ENCODE results near the gene EPB41L2. TPM values are rescaled to one million over a fixed set of nuclear protein-coding genes. Genes with fewer than 3 reads are reported as not detected.

The EPB41L2 gene
- total RNA-seq, 1 donor from 2014 or later: 61.6 TPM

- peaks cover 16% of the 10 kb centered on the region for H3K9me3 Mint-ChIP-seq (ENCODE audit: low read depth)
- no peaks in the 10 kb centered on the region for H3K4me1 Mint-ChIP-seq (ENCODE audit: low read depth)
- H3K36me3 Mint-ChIP-seq (ENCODE audit: insufficient read depth): peaks cover 16% of the 10 kb centered on the region
- no peak for DNase-seq (ENCODE audit: low spot score, unreplicated experiment)
- TF ChIP-seq CTCF (IDR thresholded peaks at IDR 0.05; ENCODE audit: unreplicated experiment): no peak
- no peaks in the 10 kb centered on the region for H3K27me3 Mint-ChIP-seq
- no peak overlapping the region for H3K27ac Mint-ChIP-seq
- H3K4me3 Mint-ChIP-seq (ENCODE audit: low read depth): no peak overlapping the region
Observed at GRCh38 chr6:131049608-131050007, 13.4 kb downstream of the EPB41L2 start.

GRCh38 chr6:131048933-131049515 is 14.0 kb downstream of the EPB41L2 start:
- Mint-ChIP-seq H3K27me3 (no peaks in the 10 kb centered on the region), H3K4me3 (ENCODE audit: low read depth) (no peak overlapping the region), H3K27ac (no peak overlapping the region), H3K9me3 (ENCODE audit: low read depth) (peaks cover 10% of the 10 kb centered on the region), H3K4me1 (ENCODE audit: low read depth) (no peaks in the 10 kb centered on the region), H3K36me3 (ENCODE audit: insufficient read depth) (peaks cover 10% of the 10 kb centered on the region)
- TF ChIP-seq CTCF (IDR thresholded peaks at IDR 0.05; ENCODE audit: unreplicated experiment): no peak
- no peak for DNase-seq (ENCODE audit: low spot score, unreplicated experiment)

GRCh38 chr6:131048459-131048858 is 14.6 kb downstream of the EPB41L2 start:
- TF ChIP-seq CTCF (IDR thresholded peaks at IDR 0.05; ENCODE audit: unreplicated experiment): no peak
- H3K4me1 Mint-ChIP-seq (ENCODE audit: low read depth): no peaks in the 10 kb centered on the region
- no peak for DNase-seq (ENCODE audit: low spot score, unreplicated experiment)
- no peak overlapping the region for H3K4me3 Mint-ChIP-seq (ENCODE audit: low read depth)
- peaks cover 7% of the 10 kb centered on the region for H3K9me3 Mint-ChIP-seq (ENCODE audit: low read depth)
- peaks cover 7% of the 10 kb centered on the region for H3K36me3 Mint-ChIP-seq (ENCODE audit: insufficient read depth)
- H3K27me3 Mint-ChIP-seq: no peaks in the 10 kb centered on the region
- H3K27ac Mint-ChIP-seq: no peak overlapping the region

GRCh38 chr6:131045139-131045538 is 17.9 kb downstream of the EPB41L2 start:
- Mint-ChIP-seq H3K4me3 (ENCODE audit: low read depth) (no peak overlapping the region), H3K36me3 (ENCODE audit: insufficient read depth) (no peaks in the 10 kb centered on the region)
- TF ChIP-seq CTCF (IDR thresholded peaks at IDR 0.05; ENCODE audit: unreplicated experiment): no peak

GRCh38 chr6:131043902-131044447 is 19.1 kb downstream of the EPB41L2 start:
- Mint-ChIP-seq H3K9me3 (ENCODE audit: low read depth) (peaks cover 5% of the 10 kb centered on the region), H3K4me1 (ENCODE audit: low read depth) (peaks cover 13% of the 10 kb centered on the region), H3K27ac (no peak overlapping the region), H3K36me3 (ENCODE audit: insufficient read depth) (no peaks in the 10 kb centered on the region), H3K4me3 (ENCODE audit: low read depth) (no peak overlapping the region), H3K27me3 (no peaks in the 10 kb centered on the region)
- DNase-seq (ENCODE audit: low spot score, unreplicated experiment): no peak
- TF ChIP-seq CTCF (IDR thresholded peaks at IDR 0.05; ENCODE audit: unreplicated experiment): no peak

More at GRCh38 chr6:131045139-131045538, 17.9 kb downstream of the EPB41L2 start:
- no peak overlapping the region for H3K27ac Mint-ChIP-seq
- peaks cover 5% of the 10 kb centered on the region for H3K9me3 Mint-ChIP-seq (ENCODE audit: low read depth)
- no peak for DNase-seq (ENCODE audit: low spot score, unreplicated experiment)
- peaks cover 7% of the 10 kb centered on the region for H3K4me1 Mint-ChIP-seq (ENCODE audit: low read depth)
- H3K27me3 Mint-ChIP-seq: no peaks in the 10 kb centered on the region

All from progenitor cell of endocrine pancreas (in vitro differentiated cells).